Prostate gland (tissue), 2 donors: ENCODE measurements around the gene ADGRG1. TPM values are rescaled to one million over a fixed set of nuclear protein-coding genes. Genes with fewer than 3 reads are reported as not detected.

Experiments used
- DNase-seq: peaks from one replicate; pipeline ENCODE4 v3.0.0-alpha.2; 2019; ENCODE audit warnings: low spot score
- H3K27ac ChIP-seq, 2 donors: fragments of 200-600 bp; sonication (generic); 2 replicates each; pipeline ENCODE4 v1.5.1; 2017 to 2019
- H3K27me3 ChIP-seq: fragments of 200-600 bp; sonication (generic); replicated peaks from 2 replicates; pipeline ENCODE4 v1.5.1; 2019; ENCODE audit not compliant: insufficient read depth
- H3K36me3 ChIP-seq, 2 donors: fragments of 200-600 bp; sonication (generic); 1 replicate in 1 of 2; 2 replicates in 1 of 2; pipeline versions ENCODE4 v1.5.1 to v1.8.1; 2017 to 2019
- H3K4me1 ChIP-seq: fragments of 200-600 bp; sonication (generic); replicated peaks from 2 replicates; pipeline ENCODE4 v1.5.1; 2019
- H3K4me3 ChIP-seq, 2 donors: fragments of 200-600 bp; sonication (generic); 2 replicates each; pipeline ENCODE4 v1.5.1; 2017 to 2019
- H3K9me3 ChIP-seq: fragments of 200-600 bp; sonication (generic); 2 replicates; pipeline ENCODE4 v1.5.1; 2017
- CTCF ChIP-seq, 4 experiments: fragments of 200-600 bp in 2 of 4; fragments of 450-650 bp in 2 of 4; sonication (generic) in 2 of 4; IDR thresholded peaks; 1 replicate in 3 of 4; 2 replicates in 1 of 4; pipeline ENCODE4 v1.5.1; 2016 to 2019; ENCODE audit warnings: antibody characterized with exemption in 4 of 4, mild to moderate bottlenecking in 2 of 4, moderate library complexity in 2 of 4
- POLR2A ChIP-seq: fragments of 450-650 bp; IDR thresholded peaks from one replicate; pipeline ENCODE4 v1.6.1; 2016; ENCODE audit warnings: antibody characterized with exemption, mild to moderate bottlenecking
- POLR2AphosphoS5 ChIP-seq: sonication (generic); formaldehyde crosslinking; IDR thresholded peaks from one replicate; pipeline ENCODE4 v1.6.1; 2017; ENCODE audit warnings: antibody characterized with exemption
- WGBS: methylation state at CpG from one replicate; pipeline ENCODE4 v1.1.5; 2018; 5-methylcytosine and 5-hydroxymethylcytosine counted together
- intact Hi-C: fragments of 100-400 bp; cut with DNase I; formaldehyde crosslinking; loops from one replicate; pipeline ENCODE4 v1.14.2; 2022
- total RNA-seq, 2 donors: library from RNA; depleted of rRNA; stranded (reverse); fragments of >200 nt; gene quantifications; one replicate each; pipeline ENCODE4 v1.1.0, GENCODE V29; 2016

The ADGRG1 gene
- total RNA-seq, 2 donors from 2014 or later, result 78.5 to 347 TPM

- Histone ChIP-seq H3K27me3 (no peaks in the 10 kb centered on the region), H3K36me3 (no peaks in the 10 kb centered on the region), H3K4me1 (no peaks in the 10 kb centered on the region), H3K9me3 (no peaks in the 10 kb centered on the region), H3K4me3 (no peak overlapping the region), H3K27ac (no peak overlapping the region)
- intact Hi-C loops, result no loop called here
- no peak for DNase-seq
- WGBS, result 97% methylated on average over 7 of the region's 7 CpGs
- TF ChIP-seq POLR2A (no peak), POLR2AphosphoS5 (no peak), CTCF (IDR thresholded peaks at IDR 0.05) (no peak)
Measured at GRCh38 chr16:57696240-57696639, 67.8 kb downstream of the ADGRG1 start.

- no peak overlapping the region for H3K4me3 ChIP-seq
- DNase-seq, result no peak
- H3K27ac ChIP-seq, result no peak overlapping the region
- H3K27me3 ChIP-seq, result no peaks in the 10 kb centered on the region
- H3K4me1 ChIP-seq, result no peaks in the 10 kb centered on the region
- no peak for TF ChIP-seq POLR2A
- no peak for TF ChIP-seq CTCF (IDR thresholded peaks at IDR 0.05)
- no peak for TF ChIP-seq POLR2AphosphoS5
- intact Hi-C loops, result no loop called here
- H3K36me3 ChIP-seq, result no peaks in the 10 kb centered on the region
- H3K9me3 ChIP-seq, result no peaks in the 10 kb centered on the region
- WGBS, result 94% methylated on average over 17 of the region's 17 CpGs
Measured at GRCh38 chr16:57697896-57698537, 69.6 kb downstream of the ADGRG1 start.

GRCh38 chr16:57698812-57699405, 70.5 kb downstream of the ADGRG1 start:
- H3K27ac ChIP-seq, result no peak overlapping the region
- intact Hi-C loops, result no loop called here
- H3K27me3 ChIP-seq, result no peaks in the 10 kb centered on the region
- H3K4me3 ChIP-seq, result no peak overlapping the region
- H3K36me3 ChIP-seq, result no peaks in the 10 kb centered on the region
- 82% methylated on average over 16 of the region's 16 CpGs for WGBS
- DNase-seq, result no peak
- TF ChIP-seq CTCF (IDR thresholded peaks at IDR 0.05) (no peak), POLR2AphosphoS5 (no peak), POLR2A (no peak)
- H3K9me3 ChIP-seq, result no peaks in the 10 kb centered on the region
- H3K4me1 ChIP-seq, result no peaks in the 10 kb centered on the region

GRCh38 chr16:57699481-57699880, 71.1 kb downstream of the ADGRG1 start:
- Histone ChIP-seq H3K4me1 (no peaks in the 10 kb centered on the region), H3K27ac (no peak overlapping the region), H3K4me3 (no peak overlapping the region), H3K36me3 (no peaks in the 10 kb centered on the region), H3K27me3 (no peaks in the 10 kb centered on the region), H3K9me3 (no peaks in the 10 kb centered on the region)
- WGBS, result 83% methylated on average over 3 of the region's 3 CpGs
- DNase-seq, result no peak
- intact Hi-C loops, result no loop called here
- no peak for TF ChIP-seq POLR2A
- TF ChIP-seq CTCF (IDR thresholded peaks at IDR 0.05), result no peak
- TF ChIP-seq POLR2AphosphoS5, result no peak

GRCh38 chr16:57699899-57700298, 71.5 kb downstream of the ADGRG1 start:
- Histone ChIP-seq H3K9me3 (no peaks in the 10 kb centered on the region), H3K4me3 (no peak overlapping the region), H3K36me3 (no peaks in the 10 kb centered on the region), H3K27ac (no peak overlapping the region), H3K27me3 (no peaks in the 10 kb centered on the region), H3K4me1 (no peaks in the 10 kb centered on the region)
- 92% methylated on average over 7 of the region's 7 CpGs for WGBS
- intact Hi-C loops, result no loop called here
- no peak for DNase-seq
- no peak for TF ChIP-seq POLR2A
- no peak for TF ChIP-seq POLR2AphosphoS5
- no peak for TF ChIP-seq CTCF (IDR thresholded peaks at IDR 0.05)
